Measurements from ENCODE around the gene NARF. TPM values are rescaled to one million over a fixed set of nuclear protein-coding genes. Genes with fewer than 3 reads are reported as not detected.

NARF gene
- total RNA-seq, 2 experiments from 2014 or later = 63.9 to 65.4 TPM

DNA sequence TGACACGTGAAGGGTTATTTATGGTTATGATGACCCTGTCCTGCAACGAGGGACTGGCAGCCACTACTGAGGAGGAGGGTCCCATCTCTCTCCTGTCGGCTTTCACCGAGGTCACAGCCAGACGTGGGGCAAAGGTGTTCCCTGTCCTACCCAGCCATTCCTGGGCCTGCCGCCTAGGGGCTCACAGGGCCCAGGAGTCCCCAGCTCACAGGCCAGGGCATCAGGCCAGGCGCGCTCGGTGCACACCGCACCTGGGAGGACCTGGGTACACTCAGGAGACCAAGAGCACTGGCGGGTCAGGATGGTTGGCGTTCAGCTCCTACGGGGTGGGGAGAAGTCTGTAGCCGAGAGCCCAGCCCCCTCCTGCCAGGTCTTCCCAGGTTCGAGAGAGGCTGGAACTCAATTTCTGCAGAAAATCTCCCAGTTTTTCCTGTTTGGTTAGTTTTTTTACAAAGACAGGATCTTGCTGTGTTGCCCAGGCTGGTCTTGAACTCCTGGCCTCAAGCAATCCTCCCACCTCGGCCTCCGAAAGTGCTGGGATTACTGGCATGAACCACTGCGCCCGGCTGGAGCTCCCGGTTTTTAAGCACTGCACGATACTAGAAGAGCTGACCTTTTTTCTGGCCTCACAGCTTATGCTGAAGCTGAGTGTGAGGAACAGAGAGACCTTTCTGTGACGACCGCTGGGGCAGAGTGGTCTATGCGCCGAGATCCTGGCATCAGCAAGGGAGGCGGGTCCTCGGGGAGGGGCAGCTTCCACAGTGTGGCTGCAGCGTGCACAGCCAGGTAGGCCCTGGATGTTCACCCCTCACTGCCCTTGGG lies 15.7 kb upstream of the NARF start:
- no peak overlapping the region for H3K27ac Mint-ChIP-seq
- H3K27me3 Mint-ChIP-seq = no peaks in the 10 kb centered on the region
- ATAC-seq = no peak
- H3K9me3 Mint-ChIP-seq = no peaks in the 10 kb centered on the region
- H3K36me3 Mint-ChIP-seq (ENCODE audit: low read depth) = peaks cover 28% of the 10 kb centered on the region
- ChIA-PET CTCF (interaction anchor here (0.8 to 1.3 kb wide), 2 partner anchors 18 to 111 kb away, joined by 3 to 6 read pairs; no protein-coding TSS in a partner anchor), POLR2A (interaction anchor here (0.7 to 1.4 kb wide), 4 partner anchors 15 to 104 kb away, joined by 3 to 4 read pairs (median 4); partner anchors contain the start of gene NARF)
- DNase-seq = no peak
- no peak overlapping the region for H3K4me3 Mint-ChIP-seq
- intact Hi-C loops (cut with micrococcal nuclease) = no loop called here
- peaks cover 12% of the 10 kb centered on the region for H3K4me1 Mint-ChIP-seq (ENCODE audit: low read depth)
- TF ChIP-seq, protein P1, sequence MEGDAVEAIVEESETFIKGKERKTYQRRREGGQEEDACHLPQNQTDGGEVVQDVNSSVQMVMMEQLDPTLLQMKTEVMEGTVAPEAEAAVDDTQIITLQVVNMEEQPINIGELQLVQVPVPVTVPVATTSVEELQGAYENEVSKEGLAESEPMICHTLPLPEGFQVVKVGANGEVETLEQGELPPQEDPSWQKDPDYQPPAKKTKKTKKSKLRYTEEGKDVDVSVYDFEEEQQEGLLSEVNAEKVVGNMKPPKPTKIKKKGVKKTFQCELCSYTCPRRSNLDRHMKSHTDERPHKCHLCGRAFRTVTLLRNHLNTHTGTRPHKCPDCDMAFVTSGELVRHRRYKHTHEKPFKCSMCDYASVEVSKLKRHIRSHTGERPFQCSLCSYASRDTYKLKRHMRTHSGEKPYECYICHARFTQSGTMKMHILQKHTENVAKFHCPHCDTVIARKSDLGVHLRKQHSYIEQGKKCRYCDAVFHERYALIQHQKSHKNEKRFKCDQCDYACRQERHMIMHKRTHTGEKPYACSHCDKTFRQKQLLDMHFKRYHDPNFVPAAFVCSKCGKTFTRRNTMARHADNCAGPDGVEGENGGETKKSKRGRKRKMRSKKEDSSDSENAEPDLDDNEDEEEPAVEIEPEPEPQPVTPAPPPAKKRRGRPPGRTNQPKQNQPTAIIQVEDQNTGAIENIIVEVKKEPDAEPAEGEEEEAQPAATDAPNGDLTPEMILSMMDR (IDR thresholded peaks at IDR 0.05) = no peak

GRCh38 chr17:82443465-82444283 lies 14.9 kb upstream of the NARF start:
- POLR2A ChIA-PET = interaction anchor here (0.7 kb wide), 1 partner anchor 33 kb away, joined by 3 read pairs; no protein-coding TSS in a partner anchor
- H3K9me3 Mint-ChIP-seq = no peaks in the 10 kb centered on the region
- no peak overlapping the region for H3K4me3 Mint-ChIP-seq
- H3K4me1 Mint-ChIP-seq (ENCODE audit: low read depth) = peaks cover 12% of the 10 kb centered on the region
- no peaks in the 10 kb centered on the region for H3K27me3 Mint-ChIP-seq
- TF ChIP-seq, protein P1 (IDR thresholded peaks at IDR 0.05) = no peak
- DNase-seq (no peak), ATAC-seq (no peak)
- no peak overlapping the region for H3K27ac Mint-ChIP-seq
- peaks cover 30% of the 10 kb centered on the region for H3K36me3 Mint-ChIP-seq (ENCODE audit: low read depth)
- intact Hi-C loops (cut with micrococcal nuclease) = no loop called here
- CTCF ChIA-PET = interaction anchor here (0.8 kb wide), 1 partner anchor 110 kb away, joined by 3 read pairs; no protein-coding TSS in a partner anchor

DNA sequence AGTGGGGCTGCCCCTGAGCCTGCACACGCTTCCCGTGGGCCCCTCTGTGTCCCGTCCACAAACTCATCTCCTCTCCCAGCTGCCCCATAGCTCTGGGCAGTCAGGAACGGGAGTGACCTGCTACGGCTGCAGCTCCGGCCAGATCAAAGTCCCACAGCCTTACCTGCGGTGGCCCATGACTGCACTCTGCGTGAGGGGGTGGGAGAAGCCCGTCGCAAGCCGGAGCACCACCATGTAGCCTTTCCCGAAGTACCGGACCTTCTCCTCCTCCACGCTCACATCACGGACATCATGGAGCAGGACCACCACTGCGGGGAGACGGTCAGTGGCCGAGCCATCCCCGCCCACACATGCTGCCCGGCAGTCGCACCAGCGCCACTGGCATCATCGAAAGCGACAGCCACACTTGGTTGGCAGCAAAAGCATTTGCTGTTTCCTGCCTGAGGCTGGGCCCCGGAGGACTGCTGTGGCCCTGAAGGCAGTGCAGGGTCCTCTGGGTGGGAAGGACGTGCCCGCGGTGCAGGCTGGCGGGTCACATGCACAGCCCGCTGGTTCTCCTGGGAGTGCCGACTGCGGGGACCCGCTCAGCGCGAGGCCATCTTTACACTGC lies 14.2 kb upstream of the NARF start:
- Mint-ChIP-seq H3K4me1 (ENCODE audit: low read depth) (peaks cover 16% of the 10 kb centered on the region), H3K27me3 (no peaks in the 10 kb centered on the region), H3K4me3 (no peak overlapping the region), H3K9me3 (no peaks in the 10 kb centered on the region), H3K27ac (no peak overlapping the region), H3K36me3 (ENCODE audit: low read depth) (peaks cover 36% of the 10 kb centered on the region)
- TF ChIP-seq, protein P1 (IDR thresholded peaks at IDR 0.05) = no peak
- ChIA-PET POLR2A (interaction anchor here (1.5 to 2.2 kb wide), 2 partner anchors 8 to 10 kb away, joined by 3 to 11 read pairs; no protein-coding TSS in a partner anchor), CTCF (interaction anchor here (1.3 kb wide), 1 partner anchor 20 kb away, joined by 4 read pairs; no protein-coding TSS in a partner anchor)
- ATAC-seq = no peak
- intact Hi-C loops (cut with micrococcal nuclease) = no loop called here
- no peak for DNase-seq

DNA sequence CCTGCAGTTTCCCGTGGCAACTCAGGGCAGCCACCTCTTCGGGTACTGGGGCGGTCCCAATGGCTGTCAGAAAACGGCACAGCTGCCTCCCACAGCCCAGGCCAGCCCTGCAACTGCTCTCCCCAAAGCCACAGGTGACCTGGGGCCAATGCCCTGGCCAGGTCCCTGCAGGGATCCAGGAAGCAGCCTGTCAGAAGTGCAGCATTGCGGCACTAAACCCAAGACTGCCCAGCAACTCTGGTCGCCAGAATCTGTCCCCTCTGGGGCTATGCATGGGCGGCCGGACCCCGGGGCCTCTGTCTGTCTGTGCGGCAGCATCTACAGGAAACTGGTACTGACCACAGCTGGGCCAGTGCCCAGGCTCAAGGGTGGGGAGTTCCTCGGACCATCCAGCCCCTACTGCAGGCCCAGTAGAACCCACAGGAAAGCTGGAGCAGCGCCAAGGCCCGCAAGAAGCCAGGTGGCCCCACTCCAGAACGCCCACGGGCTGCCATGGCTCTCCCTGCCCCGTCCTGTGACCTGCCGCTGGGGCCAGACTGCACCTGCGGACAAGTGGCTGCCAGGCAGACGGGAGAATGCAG lies 13.5 kb upstream of the NARF start:
- Mint-ChIP-seq H3K27me3 (no peaks in the 10 kb centered on the region), H3K4me1 (ENCODE audit: low read depth) (peaks cover 16% of the 10 kb centered on the region), H3K36me3 (ENCODE audit: low read depth) (peaks cover 42% of the 10 kb centered on the region), H3K9me3 (no peaks in the 10 kb centered on the region), H3K4me3 (no peak overlapping the region), H3K27ac (no peak overlapping the region)
- no peak for ATAC-seq
- TF ChIP-seq, protein P1 (IDR thresholded peaks at IDR 0.05) = no peak
- DNase-seq = no peak
- ChIA-PET POLR2A (interaction anchor here (1.5 to 2.2 kb wide), 2 partner anchors 9 to 10 kb away, joined by 3 to 11 read pairs; no protein-coding TSS in a partner anchor), CTCF (interaction anchor here (1.3 kb wide), 1 partner anchor 20 kb away, joined by 4 read pairs; no protein-coding TSS in a partner anchor)
- intact Hi-C loops (cut with micrococcal nuclease) = no loop called here

Data from activated CD8-positive, alpha-beta T cell treated with anti-CD3 and anti-CD28 coated beads for 36 hours (primary cell).